Parathyroid adenoma (tissue), 2 donors: ENCODE measurements around the gene ARNT2.

ENCODE experiments used
- H2AFZ ChIP-seq: fragments of 300-600 bp; sonication (generic); one replicate; pipeline ENCODE4 v1.7.0; 2017; ENCODE audit warnings: antibody characterized with exemption, mild to moderate bottlenecking
- H3K27ac ChIP-seq: fragments of 300-600 bp; sonication (generic); one replicate; pipeline ENCODE4 v1.7.0; 2017
- H3K27me3 ChIP-seq: fragments of 300-600 bp; sonication (generic); one replicate; pipeline ENCODE4 v1.7.0; 2017; ENCODE audit warnings: low read length; ENCODE audit not compliant: control insufficient read depth, insufficient read depth
- H3K36me3 ChIP-seq: fragments of 300-600 bp; sonication (generic); one replicate; pipeline ENCODE4 v1.7.0; 2017; ENCODE audit warnings: low read length; ENCODE audit not compliant: control insufficient read depth, insufficient read depth
- H3K4me1 ChIP-seq: fragments of 300-600 bp; sonication (generic); one replicate; pipeline ENCODE4 v1.7.0; 2017; ENCODE audit warnings: control low read depth
- H3K4me2 ChIP-seq: fragments of 300-600 bp; sonication (generic); one replicate; pipeline ENCODE4 v1.7.0; 2017; ENCODE audit warnings: low read length
- H3K4me3 ChIP-seq: fragments of 300-600 bp; sonication (generic); one replicate; pipeline ENCODE4 v1.7.0; 2017; ENCODE audit warnings: low read depth, low read length
- H3K79me2 ChIP-seq: fragments of 300-600 bp; sonication (generic); one replicate; pipeline ENCODE4 v1.7.0; 2017; ENCODE audit warnings: control low read depth
- H3K9ac ChIP-seq: fragments of 300-600 bp; sonication (generic); one replicate; pipeline ENCODE4 v1.7.0; 2017; ENCODE audit warnings: mild to moderate bottlenecking
- H3K9me3 ChIP-seq: fragments of 300-600 bp; sonication (generic); one replicate; pipeline ENCODE4 v1.7.0; 2017; ENCODE audit warnings: low read length; ENCODE audit not compliant: control insufficient read depth
- CTCF ChIP-seq: fragments of 300-600 bp; sonication (generic); IDR thresholded peaks from one replicate; pipeline ENCODE4 v1.7.0; 2017; ENCODE audit warnings: antibody characterized with exemption, mild to moderate bottlenecking
- donor health status: primary hyperparathyroidism.

ARNT2 gene

GRCh38 chr15:80637747-80638146, 233.6 kb downstream of the ARNT2 start:
- no peak overlapping the region for H3K27ac ChIP-seq
- no peak overlapping the region for H3K4me3 ChIP-seq
- no peak overlapping the region for H2AFZ ChIP-seq
- H3K9me3 ChIP-seq = no peaks in the 10 kb centered on the region
- no peak overlapping the region for H3K4me2 ChIP-seq
- H3K36me3 ChIP-seq = no peaks in the 10 kb centered on the region
- no peak overlapping the region for H3K9ac ChIP-seq
- H3K79me2 ChIP-seq = no peaks in the 10 kb centered on the region
- TF ChIP-seq CTCF = no peak
- H3K27me3 ChIP-seq = no peaks in the 10 kb centered on the region
- no peaks in the 10 kb centered on the region for H3K4me1 ChIP-seq

GRCh38 chr15:80638553-80639167, 234.5 kb downstream of the ARNT2 start:
- H3K9me3 ChIP-seq = no peaks in the 10 kb centered on the region
- no peaks in the 10 kb centered on the region for H3K27me3 ChIP-seq
- no peaks in the 10 kb centered on the region for H3K36me3 ChIP-seq
- no peak overlapping the region for H3K27ac ChIP-seq
- H2AFZ ChIP-seq = no peak overlapping the region
- no peak overlapping the region for H3K9ac ChIP-seq
- H3K4me1 ChIP-seq = no peaks in the 10 kb centered on the region
- H3K4me2 ChIP-seq = no peak overlapping the region
- H3K79me2 ChIP-seq = no peaks in the 10 kb centered on the region
- H3K4me3 ChIP-seq = no peak overlapping the region
- no peak for TF ChIP-seq CTCF

- TF ChIP-seq CTCF = no peak
- Histone ChIP-seq H3K27ac (no peak overlapping the region), H3K4me1 (no peaks in the 10 kb centered on the region), H3K9me3 (no peaks in the 10 kb centered on the region), H3K36me3 (no peaks in the 10 kb centered on the region), H3K4me2 (no peak overlapping the region), H3K79me2 (no peaks in the 10 kb centered on the region), H2AFZ (no peak overlapping the region), H3K4me3 (no peak overlapping the region), H3K9ac (no peak overlapping the region), H3K27me3 (no peaks in the 10 kb centered on the region)
Observed at GRCh38 chr15:80639168-80639555, 235.0 kb downstream of the ARNT2 start.

DNA sequence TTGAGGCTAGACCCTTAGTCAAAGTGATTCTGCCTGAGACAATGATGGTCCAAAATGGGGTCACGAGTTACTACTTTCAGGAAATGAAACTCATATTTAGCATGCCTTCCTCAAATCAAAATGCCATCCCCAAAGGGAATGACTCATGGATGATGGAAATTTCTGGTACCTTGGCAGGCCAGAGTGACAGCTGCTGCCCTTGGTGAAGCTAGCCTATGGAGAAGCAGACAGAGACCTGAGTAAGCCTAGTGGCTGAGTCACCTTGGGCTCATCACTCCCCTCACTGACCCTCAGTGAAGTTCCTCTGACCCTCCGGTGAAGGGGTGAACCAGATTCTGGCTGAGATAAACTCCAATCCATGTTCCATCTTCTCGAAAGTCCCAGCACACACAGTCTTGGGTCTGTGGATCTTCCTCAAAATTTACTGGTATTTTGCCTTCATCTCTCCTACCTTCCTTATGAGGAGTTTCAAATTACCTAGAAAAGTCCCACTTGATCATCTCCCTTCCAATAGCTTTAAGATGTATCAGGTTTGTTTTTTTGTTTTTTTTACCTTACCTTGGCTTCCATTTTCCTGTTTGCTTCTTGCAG, 236.4 kb downstream of the ARNT2 start:
- H3K4me1 ChIP-seq = no peaks in the 10 kb centered on the region
- no peak overlapping the region for H3K9ac ChIP-seq
- no peak overlapping the region for H2AFZ ChIP-seq
- H3K79me2 ChIP-seq = no peaks in the 10 kb centered on the region
- no peak for TF ChIP-seq CTCF
- H3K27me3 ChIP-seq = no peaks in the 10 kb centered on the region
- H3K27ac ChIP-seq = no peak overlapping the region
- H3K36me3 ChIP-seq = no peaks in the 10 kb centered on the region
- no peaks in the 10 kb centered on the region for H3K9me3 ChIP-seq
- no peak overlapping the region for H3K4me2 ChIP-seq
- H3K4me3 ChIP-seq = no peak overlapping the region

GRCh38 chr15:80641384-80641783, 237.2 kb downstream of the ARNT2 start:
- no peaks in the 10 kb centered on the region for H3K79me2 ChIP-seq
- no peak overlapping the region for H3K27ac ChIP-seq
- no peak overlapping the region for H3K4me2 ChIP-seq
- H2AFZ ChIP-seq = no peak overlapping the region
- no peaks in the 10 kb centered on the region for H3K27me3 ChIP-seq
- no peaks in the 10 kb centered on the region for H3K9me3 ChIP-seq
- no peak overlapping the region for H3K4me3 ChIP-seq
- H3K36me3 ChIP-seq = no peaks in the 10 kb centered on the region
- no peaks in the 10 kb centered on the region for H3K4me1 ChIP-seq
- TF ChIP-seq CTCF = no peak
- H3K9ac ChIP-seq = no peak overlapping the region
